Fibroblast of lung (primary cell): ENCODE data around the gene KRTAP10-12.

ENCODE experiments used
- CTCF ChIP-seq, 2 donors: IDR thresholded peaks in 1 of 2; conservative IDR thresholded peaks in 1 of 2; 1 replicate in 1 of 2; 2 replicates in 1 of 2; pipeline ENCODE4 v1.5.1; 2011 to 2012; ENCODE audit warnings: low read length in 2 of 2, control low read depth in 1 of 2, inconsistent platforms in 1 of 2, low read depth in 1 of 2, mild to moderate bottlenecking in 1 of 2
- EZH2 ChIP-seq: IDR thresholded peaks from 2 replicates; pipeline ENCODE4 v1.5.1; 2012; ENCODE audit warnings: low read length, control low read depth, mild to moderate bottlenecking; ENCODE audit errors: missing control alignments

GRCh38 chr21:44697811-44698734 lies 1.1 kb downstream of the KRTAP10-12 start:
- TF ChIP-seq CTCF (conservative IDR thresholded peaks at IDR 0.05 in 1 of 2, IDR thresholded peaks at IDR 0.05 in 1 of 2; ENCODE audit: low read depth in 1 of 2, low read length in 2 of 2) (no peak), EZH2 (no peak)
